GM21786 (cell line): ENCODE data around the gene IFITM1.
"Not testable (repeated sequence)": the region's sequence is repeated elsewhere in the genome, so short reads cannot be mapped to it uniquely, and the experiment has no call there.

ENCODE experiments used
- ATAC-seq: cut with Tn5 transposase; IDR thresholded peaks from one replicate; pipeline ENCODE4 v1.9.1; 2021; ENCODE audit not compliant: unreplicated experiment

IFITM1 gene

DNA sequence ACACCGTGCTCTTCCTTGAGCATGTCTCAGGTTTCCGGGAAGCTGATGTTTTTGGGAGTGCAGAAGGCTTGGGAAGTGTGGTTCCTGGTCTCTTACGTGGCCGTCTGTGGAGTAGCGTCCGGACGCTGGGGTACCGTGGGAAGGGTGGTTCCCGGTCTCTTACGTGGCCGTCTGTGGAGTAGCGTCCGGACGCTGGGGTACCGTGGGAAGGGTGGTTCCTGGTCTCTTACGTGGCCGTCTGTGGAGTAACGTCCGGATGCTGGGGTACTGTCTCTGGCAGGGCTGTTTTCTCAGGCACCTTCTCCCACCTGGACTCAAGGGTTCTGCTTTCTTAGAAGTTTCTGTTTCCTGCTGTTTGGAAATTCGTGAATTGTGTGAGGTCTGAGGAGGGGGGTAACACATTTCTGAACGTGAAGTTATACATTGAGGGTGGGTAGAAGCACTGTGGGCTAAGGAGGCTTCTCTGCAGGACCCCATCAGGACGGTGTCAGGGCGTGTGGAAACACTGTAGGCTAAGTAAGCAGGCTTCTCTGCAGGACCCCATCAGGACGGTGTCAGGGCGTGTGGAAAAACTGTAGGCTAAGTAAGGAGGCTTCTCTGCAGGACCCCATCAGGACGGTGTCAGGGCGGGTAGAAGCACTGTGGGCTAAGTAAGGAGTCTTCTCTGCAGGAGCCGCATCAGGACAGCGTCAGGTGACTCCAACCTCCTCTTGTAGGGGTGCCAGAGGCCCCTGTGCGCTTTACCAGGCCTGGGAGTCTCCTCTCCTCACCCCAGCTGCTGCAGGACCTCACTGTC lies 12.2 kb downstream of the IFITM1 start:
- ATAC-seq, result no peak

DNA sequence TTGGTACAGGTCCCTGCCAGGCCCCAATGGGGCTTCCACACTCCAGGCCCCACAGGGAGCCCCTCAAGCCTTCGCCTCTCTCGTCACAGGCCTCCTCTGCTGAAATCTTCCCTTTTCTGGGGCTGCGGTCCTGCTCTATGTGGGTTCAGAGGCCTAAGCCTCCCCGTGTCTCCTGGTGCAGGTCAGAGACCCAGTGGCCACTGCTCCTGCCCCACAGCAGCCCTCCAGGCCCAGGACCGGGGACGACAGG lies 12.7 kb downstream of the IFITM1 start:
- no peak for ATAC-seq

DNA sequence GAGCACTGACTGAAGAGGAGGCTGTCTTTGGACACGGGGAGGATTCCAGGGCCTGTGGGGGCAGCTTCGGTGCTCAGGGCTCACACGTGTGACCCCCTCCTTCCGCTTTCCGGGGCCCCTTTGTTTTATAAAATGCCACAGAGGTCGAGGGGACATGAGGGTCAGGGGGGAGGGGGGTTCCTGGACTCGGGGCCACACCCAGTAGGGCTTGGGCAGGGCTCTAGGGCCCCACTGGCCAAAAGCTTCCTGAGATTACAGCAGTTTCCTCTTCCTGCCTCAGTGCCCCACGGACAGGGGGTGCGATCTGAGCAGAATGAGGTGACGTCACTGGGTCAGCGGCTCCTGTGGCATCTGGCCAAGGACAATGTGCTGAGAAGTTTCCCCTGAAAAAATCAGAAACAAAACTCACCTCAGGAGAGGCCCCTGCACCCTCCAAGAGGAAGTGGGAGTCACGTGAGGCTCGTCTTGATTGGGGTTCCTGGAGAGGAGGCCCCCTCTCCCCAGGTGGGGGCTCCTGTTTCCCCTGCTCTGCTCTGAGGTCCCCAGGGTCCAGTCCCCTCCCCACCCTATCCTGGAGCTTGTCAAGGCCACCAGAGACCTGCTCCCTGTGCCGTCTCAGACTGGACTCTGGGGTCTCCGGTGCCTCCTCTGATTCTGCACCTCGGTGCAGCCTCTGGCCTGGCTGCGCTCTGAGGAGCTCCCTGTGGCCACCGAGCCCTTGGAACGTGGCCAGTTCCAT lies 13.2 kb downstream of the IFITM1 start:
- peak; percentile 77 for ATAC-seq

- ATAC-seq, result no peak
These were observed 13.7 kb downstream of the IFITM1 start for GRCh38 chr11:327581-327923.

DNA sequence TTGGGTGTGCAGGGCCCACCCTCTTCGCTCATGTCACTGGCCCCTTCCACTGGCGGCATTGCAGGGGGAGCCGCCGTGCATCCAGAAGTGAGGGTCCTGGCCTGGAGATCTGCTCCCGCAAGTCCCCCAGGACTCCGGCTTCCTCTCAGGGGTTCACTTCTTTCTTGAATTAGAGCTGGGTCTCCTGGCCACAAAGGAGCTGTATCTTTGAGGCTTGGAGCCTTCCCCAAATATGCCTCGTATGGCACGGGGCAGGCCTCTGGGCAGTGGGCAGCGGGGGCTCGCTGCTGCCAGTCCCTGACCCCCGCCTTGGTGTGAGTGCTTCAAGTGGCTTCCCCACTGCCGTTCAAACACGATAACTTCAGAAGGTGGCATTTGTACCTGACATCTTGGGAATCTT lies 14.2 kb downstream of the IFITM1 start:
- ATAC-seq, result no peak

- ATAC-seq, result not testable (repeated sequence)
These were observed 14.8 kb downstream of the IFITM1 start for GRCh38 chr11:328516-329100.

DNA sequence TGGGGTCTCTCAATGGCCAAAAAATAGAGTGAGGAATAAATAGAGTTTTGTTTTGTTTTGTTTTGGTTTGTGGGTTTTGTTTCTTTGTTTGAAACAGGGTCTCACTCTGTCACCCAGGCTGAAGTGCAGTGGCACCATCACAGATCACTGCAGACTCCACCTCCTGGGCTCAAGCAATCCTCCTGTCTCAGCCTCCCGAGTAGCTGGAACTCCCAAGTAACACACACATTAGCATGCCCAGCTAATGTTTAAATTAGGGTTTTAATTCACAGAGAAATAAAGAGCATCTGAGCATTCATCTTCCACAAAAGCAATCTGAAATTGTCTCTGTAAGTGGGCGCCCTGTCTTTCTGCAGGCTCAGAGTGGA lies 16.0 kb downstream of the IFITM1 start:
- no peak for ATAC-seq

DNA sequence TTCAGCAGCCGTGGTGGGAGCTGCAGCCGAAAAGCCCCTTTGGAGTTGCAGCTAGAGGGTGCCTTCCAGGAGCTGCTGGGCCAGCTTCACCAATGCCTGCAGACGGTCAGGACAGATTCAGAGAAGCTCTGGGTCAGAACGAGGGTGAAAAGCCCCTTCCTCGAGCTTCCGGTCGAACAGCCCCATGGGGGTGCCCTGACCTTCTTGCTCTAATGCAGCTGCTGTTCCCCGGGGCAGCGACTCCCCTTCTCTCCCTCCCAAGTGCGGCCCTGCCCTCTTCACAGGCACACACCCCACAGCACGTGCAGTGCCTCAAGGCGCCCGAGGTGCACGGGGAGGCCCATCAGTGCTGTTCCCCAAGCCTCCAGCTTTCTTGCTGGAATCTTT lies 16.5 kb downstream of the IFITM1 start:
- ATAC-seq, result no peak

GRCh38 chr11:330694-331357 lies 17.0 kb downstream of the IFITM1 start:
- ATAC-seq, result no peak

DNA sequence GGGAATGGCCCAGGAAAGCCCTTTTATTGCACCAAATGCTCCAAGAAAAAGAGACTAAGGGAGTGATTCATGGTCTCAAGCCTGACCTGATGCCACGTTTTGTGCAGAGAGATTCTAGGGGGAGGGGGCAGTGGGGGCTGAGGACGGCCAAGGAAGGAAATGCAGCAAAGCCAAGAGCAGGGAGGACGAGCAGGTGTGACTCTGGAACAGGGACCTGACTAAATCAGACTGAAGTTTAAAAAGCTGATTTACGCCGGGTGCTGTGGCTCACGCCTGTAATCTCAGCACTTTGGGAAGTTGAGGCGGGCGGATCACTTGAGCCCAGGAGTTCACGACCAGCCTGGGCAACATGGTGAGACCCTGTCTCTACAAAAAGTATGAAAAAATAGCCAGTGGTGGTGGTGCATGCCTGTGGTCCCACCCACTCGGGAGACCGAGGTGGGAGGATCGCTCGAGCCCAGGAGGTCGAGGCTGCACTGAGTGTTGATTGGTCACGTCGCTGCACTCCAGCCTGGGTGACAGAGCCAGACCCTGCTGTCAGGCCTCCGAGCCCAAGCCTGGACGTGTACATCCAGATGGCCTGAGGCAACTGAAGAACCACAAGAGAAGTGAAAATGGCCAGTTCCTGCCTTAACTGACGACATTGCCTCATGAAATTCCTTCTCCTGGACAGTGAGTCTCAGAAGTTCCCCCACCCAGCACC lies 17.7 kb downstream of the IFITM1 start:
- ATAC-seq, result no peak

DNA sequence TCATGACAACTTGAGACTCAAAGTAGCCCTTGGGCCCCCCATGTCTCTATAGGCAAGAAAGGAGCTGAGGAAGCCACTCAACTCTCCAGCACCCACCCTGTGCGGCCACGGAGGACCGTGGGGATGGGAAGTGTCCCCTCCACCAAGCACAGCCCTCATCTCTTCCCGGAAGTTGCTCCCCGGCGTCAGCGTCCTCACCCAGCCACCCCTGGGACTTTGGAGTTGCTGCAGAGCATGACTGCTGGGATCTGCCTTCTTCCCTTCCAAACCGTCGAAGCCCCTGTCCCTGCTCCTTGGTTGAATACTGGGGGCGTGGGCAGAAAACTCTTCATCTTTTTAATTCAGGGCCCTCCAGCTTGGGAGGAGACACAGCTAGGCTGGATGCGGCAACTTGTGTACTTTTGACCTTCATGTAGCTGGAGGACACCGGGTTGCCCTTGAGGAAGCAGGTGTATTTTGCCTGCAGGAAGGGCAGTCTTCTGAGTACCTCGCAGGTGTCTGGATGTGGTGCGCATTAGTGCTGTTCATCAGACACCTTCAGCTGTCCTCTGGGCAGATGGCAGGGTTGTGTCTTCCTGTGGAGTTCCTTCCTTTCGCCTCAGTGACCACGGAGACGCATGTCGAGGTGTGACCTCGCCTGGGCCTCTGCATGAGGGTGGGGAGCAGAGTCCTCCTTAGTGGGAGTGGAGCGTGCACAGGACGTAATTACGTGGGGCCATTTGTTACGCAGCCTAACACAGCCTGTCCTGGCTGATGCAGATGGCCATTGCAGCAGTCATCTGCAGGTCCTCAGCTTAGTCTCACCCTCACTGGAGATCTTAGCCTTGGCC lies 19.0 kb downstream of the IFITM1 start:
- no peak for ATAC-seq

DNA sequence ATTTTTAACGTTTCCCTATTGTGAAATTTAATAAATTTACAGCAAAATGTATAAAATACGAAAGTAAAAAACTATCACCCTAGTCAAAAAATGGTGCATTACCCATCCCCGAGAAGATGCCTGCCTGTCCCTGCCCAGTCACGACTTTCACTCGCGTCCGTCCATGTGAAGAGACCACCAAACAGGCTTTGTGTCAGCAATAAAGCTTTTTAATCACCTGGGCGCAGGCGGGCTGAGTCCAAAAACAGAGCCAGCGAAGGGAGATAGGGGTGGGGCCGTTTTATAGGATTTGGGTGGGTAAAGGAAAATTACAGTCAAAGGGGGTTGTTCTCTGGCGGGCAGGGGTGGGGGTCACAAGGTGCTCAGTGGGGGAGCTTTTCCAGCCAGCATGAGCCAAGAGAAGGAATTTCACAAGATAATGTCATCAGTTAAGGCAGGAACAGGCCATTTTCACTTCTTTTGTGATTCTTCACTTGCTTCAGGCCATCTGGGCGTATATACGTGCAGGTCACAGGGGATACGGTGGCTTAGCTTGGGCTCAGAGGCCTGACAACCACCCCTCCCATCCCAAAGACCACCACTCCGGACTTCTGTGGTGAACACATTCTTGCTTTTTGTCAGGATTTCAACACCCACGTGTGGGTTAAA lies 19.9 kb downstream of the IFITM1 start:
- ATAC-seq, result not testable (repeated sequence)

- no peak for ATAC-seq
These were observed 20.6 kb downstream of the IFITM1 start for GRCh38 chr11:334264-334994.

DNA sequence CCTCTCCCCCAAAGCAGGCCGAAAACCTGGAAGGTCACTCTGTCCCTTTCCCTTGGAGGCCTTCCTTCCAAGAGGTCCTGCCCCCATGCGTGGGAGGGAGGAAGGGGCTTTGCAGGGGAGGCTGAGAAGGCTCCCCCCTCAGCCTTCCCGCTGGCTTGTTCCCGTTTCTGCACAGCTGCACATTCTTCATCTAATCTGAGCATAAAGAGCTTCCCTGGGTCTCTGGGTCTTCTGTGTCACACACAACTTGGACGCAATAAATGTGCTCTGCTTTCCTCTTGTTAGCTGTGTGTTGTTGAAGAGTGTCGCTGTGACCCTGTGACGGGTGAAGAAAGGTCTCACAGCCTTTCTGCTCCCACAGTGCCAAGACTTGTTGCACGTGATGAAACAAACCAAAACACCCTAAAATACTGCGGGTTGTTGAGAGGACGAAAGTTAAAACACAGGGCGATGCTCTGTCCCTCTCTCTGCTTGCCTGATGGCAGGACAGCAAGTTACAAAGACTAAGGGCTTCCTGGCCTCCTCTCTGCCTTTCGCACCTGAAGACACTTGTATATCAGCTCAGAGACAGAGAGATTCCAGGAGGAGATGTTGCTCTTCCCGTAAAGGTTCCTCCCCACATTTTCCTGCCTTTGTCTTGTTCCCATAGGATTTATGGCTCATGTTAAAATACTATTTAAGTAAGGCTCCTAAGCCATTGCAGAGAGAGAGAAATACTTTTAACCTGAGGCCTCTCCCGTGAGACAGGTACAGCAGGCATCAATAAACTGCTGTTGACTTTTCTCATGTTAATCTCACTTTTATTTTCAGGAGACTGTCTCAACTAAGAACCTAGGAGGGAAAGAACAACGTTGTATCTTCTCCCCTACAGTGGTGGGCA lies 22.2 kb downstream of the IFITM1 start:
- no peak for ATAC-seq

DNA sequence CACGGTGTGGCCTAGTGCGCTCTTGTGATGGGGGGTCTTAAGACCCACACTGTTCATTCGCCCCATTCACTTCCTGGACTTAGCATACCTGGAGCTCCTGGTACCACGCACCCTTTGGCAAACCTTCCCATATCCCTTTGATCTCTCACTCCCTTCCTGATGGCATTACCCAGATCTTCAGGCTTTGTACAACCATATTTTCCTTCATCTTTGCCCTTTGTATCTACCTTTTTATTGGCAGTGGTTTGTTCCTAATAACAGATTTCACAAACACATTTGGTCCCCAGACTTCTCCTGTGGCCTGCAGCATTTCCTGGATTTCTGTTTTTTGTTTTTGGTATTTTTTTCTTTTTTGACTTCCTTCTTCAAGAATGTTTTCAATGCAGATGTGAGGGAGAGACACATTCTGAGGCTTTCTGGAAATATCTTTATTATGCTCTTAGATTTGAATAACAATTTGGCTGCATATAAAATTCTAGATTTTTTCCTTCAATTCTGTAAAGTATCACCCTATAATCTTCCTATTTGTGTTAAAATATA lies 22.9 kb downstream of the IFITM1 start:
- no peak for ATAC-seq

DNA sequence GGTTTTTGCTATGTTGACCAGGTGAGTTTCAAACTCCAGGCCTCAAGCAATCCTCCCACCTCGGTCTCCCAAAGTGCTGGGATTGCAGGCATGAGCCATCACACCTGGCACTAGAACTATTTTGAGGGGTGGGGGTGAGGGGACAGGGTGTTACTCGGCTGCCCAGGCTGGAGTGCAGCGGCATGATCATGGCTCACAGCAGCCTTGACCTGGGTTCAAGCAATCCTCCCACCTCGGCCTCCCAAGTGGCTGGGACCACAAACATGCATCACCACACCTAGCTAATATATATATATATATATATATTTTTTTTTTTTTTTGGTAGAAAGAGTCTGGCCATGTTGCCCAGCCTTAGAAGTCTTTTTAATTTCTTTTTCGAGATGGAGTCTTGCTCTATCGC lies 23.9 kb downstream of the IFITM1 start:
- ATAC-seq, result no peak

DNA sequence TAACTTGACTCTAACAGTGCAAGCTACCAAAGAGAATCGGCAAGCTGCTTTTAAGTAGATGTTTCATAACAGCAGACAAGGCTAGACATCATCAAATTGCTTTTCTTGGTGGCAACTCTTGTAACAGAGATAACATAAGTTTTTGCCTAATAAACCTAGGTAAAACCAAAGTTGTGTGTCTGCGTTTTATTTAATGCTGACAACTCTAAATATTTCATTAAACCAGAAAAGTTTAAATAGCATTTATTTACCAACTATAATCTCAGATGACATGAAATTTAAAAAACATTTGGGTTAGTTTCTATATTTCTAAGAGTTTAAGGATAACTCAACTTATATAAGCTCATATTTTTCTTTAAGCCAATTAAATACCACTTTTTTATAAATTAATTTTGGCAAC lies 26.1 kb downstream of the IFITM1 start:
- ATAC-seq, result no peak
